ENCODE data around the gene SBF2.

SBF2 gene

GRCh38 chr11:9858822-9859221 is 435.2 kb downstream of the SBF2 start:
- H3K4me3 Mint-ChIP-seq: peak overlapping the region; percentile 31
- H3K27ac Mint-ChIP-seq: peak overlapping the region; percentile 51
- H3K9me3 Mint-ChIP-seq (ENCODE audit: low read depth): no peaks in the 10 kb centered on the region
- H3K27me3 Mint-ChIP-seq: no peaks in the 10 kb centered on the region
- peaks cover 36% of the 10 kb centered on the region for H3K4me1 Mint-ChIP-seq (ENCODE audit: low read depth)
- H3K36me3 Mint-ChIP-seq: no peaks in the 10 kb centered on the region

DNA sequence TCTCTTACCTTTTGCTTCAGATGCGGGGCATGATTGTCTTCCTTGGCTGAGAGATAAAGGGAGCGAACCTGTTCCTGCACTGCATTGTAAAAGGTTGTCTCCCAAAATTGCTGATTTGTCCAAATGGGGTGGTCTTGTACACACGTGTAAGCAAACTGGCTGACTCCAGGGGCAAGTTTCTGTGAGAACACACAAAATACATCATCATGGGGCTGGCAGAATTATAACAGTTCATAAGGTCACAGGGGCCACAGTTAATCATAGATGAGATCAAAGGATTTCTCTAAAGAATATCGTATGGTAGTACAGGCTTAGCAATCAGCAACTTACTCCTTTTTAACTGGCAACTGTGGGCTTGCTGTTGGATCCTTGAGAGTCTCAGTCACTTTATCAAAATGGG is 435.8 kb downstream of the SBF2 start:
- Mint-ChIP-seq H3K27ac (peak overlapping the region; percentile 0), H3K27me3 (no peaks in the 10 kb centered on the region), H3K4me3 (peak overlapping the region; percentile 31), H3K4me1 (ENCODE audit: low read depth) (peaks cover 36% of the 10 kb centered on the region), H3K36me3 (peaks cover 4% of the 10 kb centered on the region), H3K9me3 (ENCODE audit: low read depth) (no peaks in the 10 kb centered on the region)

GRCh38 chr11:9855579-9856287 is 438.3 kb downstream of the SBF2 start:
- H3K27me3 Mint-ChIP-seq: no peaks in the 10 kb centered on the region
- peaks cover 25% of the 10 kb centered on the region for H3K4me1 Mint-ChIP-seq (ENCODE audit: low read depth)
- H3K27ac Mint-ChIP-seq: no peak overlapping the region
- H3K36me3 Mint-ChIP-seq: peaks cover 9% of the 10 kb centered on the region
- H3K4me3 Mint-ChIP-seq: no peak overlapping the region
- H3K9me3 Mint-ChIP-seq (ENCODE audit: low read depth): no peaks in the 10 kb centered on the region

- no peaks in the 10 kb centered on the region for H3K9me3 Mint-ChIP-seq (ENCODE audit: low read depth)
- peaks cover 18% of the 10 kb centered on the region for H3K36me3 Mint-ChIP-seq
- H3K4me1 Mint-ChIP-seq (ENCODE audit: low read depth): peaks cover 12% of the 10 kb centered on the region
- no peaks in the 10 kb centered on the region for H3K27me3 Mint-ChIP-seq
- no peak overlapping the region for H3K27ac Mint-ChIP-seq
- H3K4me3 Mint-ChIP-seq: no peak overlapping the region
These were observed 440.0 kb downstream of the SBF2 start for GRCh38 chr11:9853929-9854552.

- Mint-ChIP-seq H3K9me3 (ENCODE audit: low read depth) (no peaks in the 10 kb centered on the region), H3K27ac (no peak overlapping the region), H3K27me3 (no peaks in the 10 kb centered on the region), H3K36me3 (peaks cover 21% of the 10 kb centered on the region), H3K4me1 (ENCODE audit: low read depth) (no peaks in the 10 kb centered on the region), H3K4me3 (no peak overlapping the region)
These were observed 441.6 kb downstream of the SBF2 start for GRCh38 chr11:9852465-9852864.

DNA sequence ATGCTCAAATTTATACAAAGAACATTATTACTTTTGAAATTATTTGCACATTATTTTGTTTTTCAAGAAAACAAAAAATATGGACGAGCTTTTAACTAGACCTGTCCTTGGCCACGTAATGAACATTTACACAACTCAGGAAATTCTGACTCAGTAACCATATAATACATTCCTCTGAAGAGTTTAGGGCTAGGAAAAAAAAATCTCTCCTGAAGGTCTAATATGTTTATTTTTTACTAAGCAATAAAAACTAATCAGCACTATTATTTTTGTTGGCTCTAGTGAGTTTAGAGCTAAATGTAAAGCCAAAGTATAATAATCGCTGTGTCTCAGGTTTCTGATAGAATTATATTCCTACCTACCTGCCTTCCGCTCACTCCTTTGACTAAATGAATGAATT is 442.7 kb downstream of the SBF2 start:
- no peak overlapping the region for H3K4me3 Mint-ChIP-seq
- peaks cover 6% of the 10 kb centered on the region for H3K4me1 Mint-ChIP-seq (ENCODE audit: low read depth)
- H3K27me3 Mint-ChIP-seq: no peaks in the 10 kb centered on the region
- peaks cover 27% of the 10 kb centered on the region for H3K36me3 Mint-ChIP-seq
- no peaks in the 10 kb centered on the region for H3K9me3 Mint-ChIP-seq (ENCODE audit: low read depth)
- H3K27ac Mint-ChIP-seq: no peak overlapping the region

GRCh38 chr11:9850224-9850895 is 443.7 kb downstream of the SBF2 start:
- Mint-ChIP-seq H3K36me3 (peaks cover 33% of the 10 kb centered on the region), H3K4me3 (no peak overlapping the region), H3K27me3 (no peaks in the 10 kb centered on the region), H3K9me3 (ENCODE audit: low read depth) (no peaks in the 10 kb centered on the region), H3K4me1 (ENCODE audit: low read depth) (peaks cover 11% of the 10 kb centered on the region), H3K27ac (no peak overlapping the region)

DNA sequence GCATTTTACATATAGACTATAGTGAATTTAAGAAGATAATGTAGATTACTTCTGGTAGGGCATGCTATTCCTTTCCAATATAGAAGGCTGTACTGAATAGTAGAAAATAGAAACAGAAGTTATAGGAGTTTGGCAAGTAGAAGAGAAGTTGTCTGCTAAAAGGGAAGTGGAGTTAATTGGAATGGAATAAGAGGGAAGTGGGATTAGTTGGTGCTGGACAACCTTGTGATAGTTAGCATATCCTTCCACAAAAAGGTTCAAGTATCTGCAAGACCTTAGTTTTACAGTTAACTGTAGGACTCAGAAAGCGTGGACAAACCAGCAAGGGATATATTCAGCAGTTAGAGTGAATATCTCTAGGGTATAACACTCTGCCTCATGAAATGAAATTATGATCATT is 444.6 kb downstream of the SBF2 start:
- no peaks in the 10 kb centered on the region for H3K27me3 Mint-ChIP-seq
- H3K27ac Mint-ChIP-seq: no peak overlapping the region
- no peaks in the 10 kb centered on the region for H3K9me3 Mint-ChIP-seq (ENCODE audit: low read depth)
- no peak overlapping the region for H3K4me3 Mint-ChIP-seq
- H3K36me3 Mint-ChIP-seq: peaks cover 40% of the 10 kb centered on the region
- peaks cover 11% of the 10 kb centered on the region for H3K4me1 Mint-ChIP-seq (ENCODE audit: low read depth)

DNA sequence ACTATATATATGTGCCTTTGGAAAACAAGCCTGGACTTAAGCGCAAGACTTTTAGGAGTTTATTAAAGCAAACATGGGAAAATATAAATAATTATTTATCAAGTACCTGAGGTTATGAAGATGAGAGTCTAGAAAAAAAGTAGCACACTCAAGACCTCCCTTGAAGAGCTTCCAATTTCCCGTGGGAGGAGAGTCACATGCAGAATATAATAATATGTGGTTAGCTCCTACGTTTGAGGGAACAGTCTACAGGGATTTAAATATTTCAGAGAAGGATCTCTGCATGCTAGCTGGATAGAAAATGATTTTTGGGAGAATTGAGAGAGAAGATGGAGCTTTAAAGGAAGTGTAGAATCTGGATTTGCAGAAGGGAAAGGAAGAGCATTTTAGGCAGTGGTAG is 446.4 kb downstream of the SBF2 start:
- peaks cover 42% of the 10 kb centered on the region for H3K36me3 Mint-ChIP-seq
- no peak overlapping the region for H3K27ac Mint-ChIP-seq
- no peak overlapping the region for H3K4me3 Mint-ChIP-seq
- H3K4me1 Mint-ChIP-seq (ENCODE audit: low read depth): peaks cover 19% of the 10 kb centered on the region
- H3K9me3 Mint-ChIP-seq (ENCODE audit: low read depth): no peaks in the 10 kb centered on the region
- no peaks in the 10 kb centered on the region for H3K27me3 Mint-ChIP-seq

DNA sequence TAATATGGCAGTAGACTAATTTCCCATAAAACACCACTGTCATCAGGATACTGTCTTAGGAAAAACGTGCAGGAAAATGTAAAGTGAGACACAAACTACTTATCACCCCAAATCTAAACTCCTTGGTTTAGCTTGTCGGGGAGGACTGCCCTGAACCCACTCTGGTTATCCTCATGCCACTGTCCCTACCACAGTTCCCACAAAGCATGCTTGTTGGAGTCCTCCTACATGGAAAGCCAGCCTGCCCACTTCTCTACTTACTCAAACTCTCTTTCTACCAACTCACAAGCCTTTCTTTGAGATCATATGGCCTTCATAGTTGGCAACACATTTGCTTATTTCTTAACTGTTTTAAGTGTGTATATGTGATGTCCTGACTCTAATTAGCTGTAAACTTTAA is 451.1 kb downstream of the SBF2 start:
- H3K36me3 Mint-ChIP-seq: peaks cover 36% of the 10 kb centered on the region
- peak overlapping the region; percentile 28 for H3K27ac Mint-ChIP-seq
- H3K9me3 Mint-ChIP-seq (ENCODE audit: low read depth): no peaks in the 10 kb centered on the region
- H3K4me3 Mint-ChIP-seq: no peak overlapping the region
- no peaks in the 10 kb centered on the region for H3K27me3 Mint-ChIP-seq
- H3K4me1 Mint-ChIP-seq (ENCODE audit: low read depth): peaks cover 62% of the 10 kb centered on the region

GRCh38 chr11:9840460-9841004 is 453.5 kb downstream of the SBF2 start:
- no peaks in the 10 kb centered on the region for H3K9me3 Mint-ChIP-seq (ENCODE audit: low read depth)
- peaks cover 53% of the 10 kb centered on the region for H3K4me1 Mint-ChIP-seq (ENCODE audit: low read depth)
- peaks cover 28% of the 10 kb centered on the region for H3K36me3 Mint-ChIP-seq
- H3K27ac Mint-ChIP-seq: peak overlapping the region; percentile 81
- H3K4me3 Mint-ChIP-seq: peak overlapping the region; percentile 54
- H3K27me3 Mint-ChIP-seq: no peaks in the 10 kb centered on the region

DNA sequence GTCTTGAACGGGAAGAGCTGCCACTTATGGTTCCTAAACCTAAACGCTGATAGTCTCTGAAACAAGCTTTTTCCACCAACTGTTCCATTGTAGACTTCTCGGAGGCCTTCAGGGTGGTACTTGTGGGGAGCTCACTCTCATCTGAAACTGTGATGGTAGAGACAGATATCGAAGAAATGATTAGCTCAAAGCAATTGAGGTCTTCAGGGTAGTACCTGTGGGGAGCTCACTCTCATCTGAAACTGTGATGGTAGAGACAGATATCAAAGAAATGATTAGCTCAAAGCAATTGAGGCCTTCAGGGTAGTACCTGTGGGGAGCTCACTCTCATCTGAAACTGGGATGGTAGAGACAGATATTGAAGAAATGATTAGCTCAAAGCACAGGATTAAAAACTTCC is 454.5 kb downstream of the SBF2 start:
- Mint-ChIP-seq H3K27me3 (no peaks in the 10 kb centered on the region), H3K27ac (peak overlapping the region; percentile 71), H3K4me1 (ENCODE audit: low read depth) (peaks cover 53% of the 10 kb centered on the region), H3K9me3 (ENCODE audit: low read depth) (no peaks in the 10 kb centered on the region), H3K4me3 (peak overlapping the region; percentile 63), H3K36me3 (peaks cover 24% of the 10 kb centered on the region)

- Mint-ChIP-seq H3K9me3 (ENCODE audit: low read depth) (no peaks in the 10 kb centered on the region), H3K4me3 (peak overlapping the region; percentile 63), H3K4me1 (ENCODE audit: low read depth) (peaks cover 52% of the 10 kb centered on the region), H3K27ac (peak overlapping the region; percentile 71), H3K36me3 (peaks cover 19% of the 10 kb centered on the region), H3K27me3 (no peaks in the 10 kb centered on the region)
These were observed 455.1 kb downstream of the SBF2 start for GRCh38 chr11:9838961-9839360.

- H3K27ac Mint-ChIP-seq: no peak overlapping the region
- H3K27me3 Mint-ChIP-seq: no peaks in the 10 kb centered on the region
- H3K4me3 Mint-ChIP-seq: no peak overlapping the region
- peaks cover 51% of the 10 kb centered on the region for H3K4me1 Mint-ChIP-seq (ENCODE audit: low read depth)
- H3K9me3 Mint-ChIP-seq (ENCODE audit: low read depth): no peaks in the 10 kb centered on the region
- peaks cover 19% of the 10 kb centered on the region for H3K36me3 Mint-ChIP-seq
These were observed 455.8 kb downstream of the SBF2 start for GRCh38 chr11:9838229-9838628.

- Mint-ChIP-seq H3K4me3 (no peak overlapping the region), H3K9me3 (ENCODE audit: low read depth) (no peaks in the 10 kb centered on the region), H3K36me3 (peaks cover 17% of the 10 kb centered on the region), H3K4me1 (ENCODE audit: low read depth) (peaks cover 14% of the 10 kb centered on the region), H3K27me3 (no peaks in the 10 kb centered on the region), H3K27ac (no peak overlapping the region)
These were observed 459.7 kb downstream of the SBF2 start for GRCh38 chr11:9834291-9834690.
